CD4-positive, alpha-beta T cell treated with Interleukin-4 for 1 hour (primary cell): Measurements from ENCODE around the gene PGAM5.
"Not testable (repeated sequence)": the region's sequence is repeated elsewhere in the genome, so short reads cannot be mapped to it uniquely, and the experiment has no call there.

Experiments used
- DNase-seq, 2 donors: peaks; one replicate each; pipeline ENCODE4 v3.0.0-alpha.2; 2020 to 2022

Gene PGAM5

GRCh38 chr12:132723015-132723763 is 12.5 kb downstream of the PGAM5 start:
- DNase-seq, result no peak

DNA sequence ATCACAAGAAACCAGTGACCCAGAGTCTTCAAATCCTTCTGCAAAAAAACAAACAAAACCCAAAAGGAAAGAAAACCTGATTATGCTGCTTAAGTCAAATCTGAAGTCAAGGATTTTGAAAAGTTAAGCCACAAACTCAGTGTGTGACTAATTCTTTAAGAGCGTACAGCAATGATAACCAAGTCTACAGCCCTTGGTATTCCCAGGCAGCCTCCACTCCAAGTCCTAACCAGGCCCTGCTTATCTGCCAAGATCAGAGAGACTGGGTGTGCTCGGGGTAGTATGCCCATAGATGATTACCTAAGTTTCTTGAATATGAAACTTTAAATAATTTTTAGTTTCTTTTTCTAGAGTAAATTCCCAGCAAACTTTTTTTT is 13.1 kb downstream of the PGAM5 start:
- no peak for DNase-seq

DNA sequence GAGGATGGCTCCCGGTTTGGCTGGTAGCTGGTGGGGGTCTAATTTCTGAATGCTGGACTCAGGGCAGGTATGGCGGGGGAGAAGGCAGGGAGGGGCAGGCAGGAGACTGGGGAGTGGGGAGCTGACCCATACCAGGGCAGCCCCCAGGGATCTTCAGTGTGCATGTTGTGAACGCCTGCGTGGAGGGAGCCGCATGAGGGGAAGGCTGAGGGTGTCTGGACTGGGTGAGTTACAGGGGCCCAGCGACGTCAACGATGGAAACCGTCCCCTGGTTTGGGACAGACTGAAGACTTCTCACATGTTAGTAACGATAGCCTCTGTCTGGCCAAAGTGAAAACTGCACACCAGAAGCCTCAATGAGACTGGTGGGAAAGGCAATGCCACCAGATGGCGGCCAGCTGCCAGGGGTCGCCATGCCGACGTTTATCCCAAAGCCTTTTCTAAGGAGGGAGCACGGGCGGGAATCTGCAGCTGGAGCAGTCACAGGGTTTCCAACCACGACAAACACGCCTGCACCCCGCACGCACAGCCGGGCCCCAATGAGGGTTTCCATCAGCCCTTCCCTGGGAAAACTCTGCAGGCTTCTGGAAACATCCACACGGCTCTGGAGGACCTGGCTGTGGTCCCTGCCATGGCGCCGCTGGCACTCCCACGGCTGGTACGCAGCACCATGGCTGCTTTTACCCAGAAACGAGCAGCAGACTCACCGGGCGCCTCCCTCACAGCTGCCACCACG is 14.0 kb downstream of the PGAM5 start:
- DNase-seq, result no peak

- no peak for DNase-seq
Observed at GRCh38 chr12:132726386-132726785, 15.7 kb downstream of the PGAM5 start.

- DNase-seq, result no peak
Observed at GRCh38 chr12:132727091-132727794, 16.6 kb downstream of the PGAM5 start.

- DNase-seq, result no peak
Observed at GRCh38 chr12:132728502-132728901, 17.9 kb downstream of the PGAM5 start.

DNA sequence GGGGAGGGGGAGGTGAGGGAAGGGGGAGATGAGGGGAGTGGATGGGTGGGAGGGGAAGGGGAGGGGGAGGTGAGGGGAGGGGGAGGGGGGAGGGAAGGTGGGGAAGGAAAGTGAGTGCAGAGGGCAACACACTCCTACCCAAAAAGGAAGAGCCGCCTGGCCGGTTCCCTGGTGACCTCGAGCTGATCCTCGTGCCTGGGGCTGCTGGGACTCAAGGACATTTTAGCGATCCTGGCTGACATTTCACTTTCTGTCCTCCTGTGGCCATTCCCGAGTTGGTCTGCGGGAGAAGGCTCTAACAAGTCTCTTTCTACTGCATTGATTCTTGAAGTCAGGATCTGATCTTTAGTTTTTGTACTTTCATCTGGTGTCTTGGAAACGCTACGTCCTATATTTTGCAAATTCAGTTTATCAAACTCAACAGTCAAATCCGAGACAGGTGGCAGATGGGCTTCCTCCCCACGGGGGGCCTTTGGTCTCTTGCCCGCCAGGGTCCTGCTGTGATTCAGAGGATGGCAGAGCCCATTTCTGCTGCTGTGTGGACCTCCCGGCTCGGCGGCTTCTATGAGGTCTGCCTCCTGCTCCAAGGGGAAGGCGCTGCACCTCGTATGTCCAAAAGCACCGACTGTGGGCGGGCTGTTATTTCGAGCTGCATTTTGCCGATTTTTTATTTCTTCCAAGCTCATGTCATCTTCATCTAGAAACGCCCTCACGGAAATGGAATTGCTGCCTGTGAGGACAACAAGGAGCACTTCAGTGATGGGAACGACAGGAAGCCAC is 19.1 kb downstream of the PGAM5 start:
- no peak for DNase-seq

DNA sequence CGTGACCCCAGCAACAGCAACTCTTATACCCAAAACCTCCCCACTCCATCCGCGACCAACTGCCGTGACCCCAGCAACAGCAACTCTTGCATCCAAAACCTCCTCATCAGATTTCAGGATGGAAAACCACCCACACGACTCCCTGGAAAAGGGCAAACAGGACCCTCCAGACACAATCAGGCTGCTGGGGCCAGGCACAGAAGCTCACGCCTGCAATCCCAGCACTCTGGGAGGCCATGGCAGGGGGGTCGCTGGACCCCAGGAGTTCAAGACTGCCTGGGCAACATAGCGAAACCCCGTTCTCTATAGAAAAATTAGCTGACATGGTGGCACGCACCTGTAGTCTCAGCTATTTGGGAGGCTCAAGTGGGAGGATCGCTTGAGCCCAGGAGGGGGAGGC is 19.7 kb downstream of the PGAM5 start:
- no peak for DNase-seq

GRCh38 chr12:132731574-132731973 is 20.9 kb downstream of the PGAM5 start:
- no peak for DNase-seq

DNA sequence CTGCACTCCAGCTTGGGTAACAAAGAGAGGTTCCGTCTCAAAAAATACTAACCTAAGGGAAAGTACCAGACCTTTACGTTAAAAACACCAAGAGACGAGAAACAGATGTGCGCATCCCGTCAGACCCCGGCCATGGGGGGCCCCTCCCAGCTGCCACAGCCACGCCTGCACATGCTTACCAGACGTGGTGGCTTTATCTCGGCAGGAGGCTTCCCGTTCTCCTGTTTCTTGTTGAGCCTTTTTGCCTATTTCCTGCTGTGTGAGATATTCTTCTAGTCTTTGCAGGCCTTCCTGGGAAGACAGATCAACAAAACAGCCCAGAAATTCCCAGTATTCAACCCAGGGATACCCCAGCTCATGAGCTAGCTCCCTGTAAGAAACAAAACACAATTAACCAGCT is 23.6 kb downstream of the PGAM5 start:
- DNase-seq, result no peak

DNA sequence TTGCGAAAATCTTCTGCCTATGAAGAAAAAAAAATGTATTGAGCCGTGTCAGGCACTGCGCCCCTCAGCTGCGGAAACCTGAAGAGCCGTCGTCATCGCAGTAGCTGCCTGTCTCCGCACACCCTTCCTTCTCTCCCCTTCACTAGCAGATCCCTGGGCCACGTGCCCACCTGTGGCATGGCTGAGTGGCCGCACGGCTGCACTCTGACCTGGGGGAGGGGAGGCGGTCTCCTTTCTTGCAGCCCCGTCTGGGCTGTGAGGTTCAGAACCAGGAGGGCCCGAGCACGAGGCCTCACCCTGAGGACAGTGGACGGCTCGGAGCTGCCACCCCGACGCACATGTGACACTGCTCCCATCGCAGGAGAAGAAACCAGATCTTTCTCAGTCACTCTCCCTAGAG is 24.9 kb downstream of the PGAM5 start:
- no peak for DNase-seq

DNA sequence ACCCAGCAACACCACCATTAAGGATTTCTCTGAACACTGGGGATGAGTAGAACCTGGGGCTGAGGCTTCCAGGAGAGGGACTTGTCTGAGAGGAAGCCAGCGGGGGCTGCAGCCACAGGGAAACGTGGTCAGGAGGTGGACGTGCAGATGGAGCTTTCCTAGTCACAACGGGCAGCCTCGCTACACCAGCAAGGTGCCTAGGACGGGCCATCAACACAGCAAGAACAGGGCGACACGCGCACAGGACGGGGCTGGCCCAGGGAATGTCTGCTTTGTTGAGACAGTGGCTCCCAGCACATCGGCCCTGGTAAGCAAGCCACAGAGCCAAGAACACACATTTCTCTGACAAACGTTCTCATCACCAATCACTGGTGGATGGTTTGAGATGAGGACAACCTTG is 25.7 kb downstream of the PGAM5 start:
- DNase-seq, result no peak

- no peak for DNase-seq
Observed at GRCh38 chr12:132736913-132737312, 26.3 kb downstream of the PGAM5 start.

- DNase-seq, result no peak
Observed at GRCh38 chr12:132739600-132740312, 29.1 kb downstream of the PGAM5 start.

- DNase-seq, result no peak
Observed at GRCh38 chr12:132740313-132740646, 29.6 kb downstream of the PGAM5 start.

DNA sequence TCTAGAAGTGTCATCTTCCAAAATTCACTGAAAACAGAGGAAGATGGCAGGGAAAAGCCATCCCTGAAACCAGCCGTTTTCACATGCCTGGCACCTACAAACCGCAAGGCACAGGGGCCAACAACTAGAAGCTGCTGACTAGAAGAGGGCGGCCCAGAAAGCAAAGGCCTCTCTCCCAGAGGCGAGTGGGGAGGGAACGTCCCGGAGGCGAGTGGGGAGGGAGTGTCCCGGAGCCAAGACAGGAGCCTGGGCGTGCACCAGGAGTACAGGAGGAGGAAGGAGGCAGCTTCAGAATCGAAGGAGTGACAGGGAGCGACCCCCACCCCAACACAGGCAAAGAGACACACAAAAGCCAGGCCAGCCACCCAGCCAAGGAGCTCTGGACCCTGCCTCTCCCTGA is 30.0 kb downstream of the PGAM5 start:
- DNase-seq, result no peak

DNA sequence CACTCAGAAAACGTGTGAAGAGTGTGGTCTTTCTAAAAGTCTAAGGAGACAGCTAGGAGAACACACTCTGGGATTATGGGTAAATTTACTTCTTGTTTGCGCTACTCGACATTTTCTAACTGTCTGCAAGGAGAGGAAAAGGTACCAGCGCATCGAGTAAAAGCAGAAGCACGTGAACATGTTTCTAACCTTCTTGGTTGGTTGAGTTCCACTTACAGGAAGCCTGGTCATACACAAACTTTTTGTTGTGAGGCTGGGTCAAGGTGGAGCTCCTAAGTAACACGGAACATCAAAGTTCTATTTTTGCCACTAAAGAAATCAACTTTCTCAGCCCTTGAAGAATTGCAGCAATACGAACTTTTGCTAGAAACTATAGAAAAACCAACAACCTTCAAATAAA is 31.0 kb downstream of the PGAM5 start:
- DNase-seq, result no peak

DNA sequence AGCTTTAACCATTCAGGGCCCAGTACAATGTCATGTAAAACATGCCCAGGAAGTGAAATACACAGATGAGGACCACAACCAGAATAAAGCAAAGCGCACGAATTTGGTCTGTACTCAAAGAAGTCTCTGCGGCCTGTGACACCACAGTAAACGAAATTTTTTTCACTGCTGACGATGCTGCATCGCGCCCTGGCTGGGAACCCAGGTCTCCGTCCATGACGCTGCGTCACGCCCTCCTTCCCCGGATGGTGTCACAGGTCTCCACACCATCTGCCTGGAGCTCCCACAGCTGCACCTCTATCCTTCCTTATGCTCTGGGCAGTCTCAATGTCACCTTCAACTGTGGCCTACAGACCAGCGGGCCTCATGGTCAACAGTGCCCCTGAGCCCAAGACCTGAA is 33.2 kb downstream of the PGAM5 start:
- no peak for DNase-seq

- no peak for DNase-seq
Observed at GRCh38 chr12:132746613-132747012, 36.0 kb downstream of the PGAM5 start.

- no peak for DNase-seq
Observed at GRCh38 chr12:132747395-132747794, 36.8 kb downstream of the PGAM5 start.

DNA sequence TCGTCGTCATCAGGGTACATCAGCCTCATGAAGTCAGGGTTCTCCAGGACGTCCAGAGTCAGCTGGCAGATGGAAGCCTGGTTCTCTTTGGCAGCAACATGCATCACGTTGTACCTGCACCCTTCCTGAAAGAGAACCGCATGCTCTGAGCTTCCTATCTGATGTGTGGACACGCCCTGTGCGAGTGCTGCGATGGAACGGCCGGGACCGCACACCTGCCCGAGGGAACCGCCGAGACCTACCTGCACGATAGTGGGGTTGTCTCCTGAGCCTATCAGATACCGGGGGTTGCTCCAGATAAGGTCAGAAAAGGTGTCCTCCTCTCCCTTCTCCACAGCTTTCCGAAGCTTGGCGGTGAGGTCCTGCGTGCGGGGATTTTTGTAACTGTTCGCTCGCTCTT is 37.3 kb downstream of the PGAM5 start:
- no peak for DNase-seq

DNA sequence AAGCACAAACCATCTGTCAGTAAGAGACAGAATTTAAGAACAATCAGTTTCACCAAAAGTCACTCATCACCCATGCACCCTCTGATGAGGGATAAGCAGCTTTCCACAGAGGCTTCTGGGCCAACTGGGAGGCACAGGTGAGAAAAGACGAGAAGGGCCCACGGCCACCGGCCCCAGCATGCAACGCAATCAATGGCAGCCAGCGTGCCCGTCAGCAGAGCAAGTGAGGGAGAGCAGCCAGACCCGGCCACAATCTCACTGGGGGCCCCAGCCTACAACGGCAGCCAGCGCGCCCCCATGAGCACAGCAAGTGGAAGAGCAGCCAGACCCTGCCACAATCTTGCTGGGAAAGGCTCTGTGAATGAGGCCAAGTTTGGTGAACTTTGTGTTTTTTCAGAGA is 37.7 kb downstream of the PGAM5 start:
- DNase-seq, result no peak

- DNase-seq, result not testable (repeated sequence)
Observed at GRCh38 chr12:132753670-132754069, 43.0 kb downstream of the PGAM5 start.
